Pancreas (tissue), 10 donors: ENCODE results near the gene TSPOAP1. TPM values are rescaled to one million over a fixed set of nuclear protein-coding genes. Genes with fewer than 3 reads are reported as not detected.

Experiments
- ATAC-seq, 4 donors: fragments of 200-7000 bp; cut with Tn5 transposase; one replicate each; pipeline versions ENCODE4 v1.8.0 to v1.9.1; 2020; ENCODE audit warnings: mild to moderate bottlenecking in 4 of 4, moderate library complexity in 4 of 4
- DNase-seq, 6 donors: peaks; one replicate each; pipeline ENCODE4 v3.0.0-alpha.2; 2020
- FAIRE-seq: peaks from 2 replicates; lab custom pipeline; 2012; peaks lifted over from hg19 to GRCh38; lab: Jason Lieb, UNC
- H3K27ac ChIP-seq, 4 donors: fragments of 200-600 bp; sonication (generic); 1 replicate in 3 of 4; 2 replicates in 1 of 4; pipeline versions ENCODE4 v1.5.0 to v1.8.0; 2020
- H3K27me3 ChIP-seq, 4 donors: fragments of 200-600 bp; one replicate each; pipeline ENCODE4 v1.8.0; 2021
- H3K36me3 ChIP-seq, 3 donors: fragments of 200-600 bp; sonication (generic) in 1 of 3; one replicate each; pipeline versions ENCODE4 v1.5.0 to v1.8.0; 2020 to 2021
- H3K4me1 ChIP-seq, 3 donors: fragments of 200-600 bp; one replicate each; pipeline ENCODE4 v1.8.0; 2021
- H3K4me3 ChIP-seq, 4 donors: fragments of 200-600 bp; sonication (generic) in 2 of 4; one replicate each; pipeline versions ENCODE4 v1.5.0 to v1.8.0; 2020 to 2021
- H3K9me3 ChIP-seq, 4 donors: fragments of 200-600 bp; one replicate each; pipeline ENCODE4 v1.8.0; 2021
- WGBS, 2 donors: extraction: QIAGEN DNeasy Blood & Tissue Kit; methylation state at CpG; one replicate each; pipeline ENCODE4 v1.1.7; 2013; 5-methylcytosine and 5-hydroxymethylcytosine counted together
- intact Hi-C, 3 donors: fragments of 100-400 bp; cut with DNase I; formaldehyde crosslinking; loops; one replicate each; pipeline versions ENCODE4 v1.11.1 to v1.14.2; 2022
- polyA plus RNA-seq, 2 donors: library from polyadenylated mRNA; stranded (reverse); fragments of 200-250 nt; gene quantifications; one replicate each; pipeline ENCODE4 v1.2.3, GENCODE V29; 2013
- total RNA-seq, 6 donors: library from RNA; stranded (reverse); fragmentation: NEBNext Ultra II Directional in 4 of 6; extraction: Animal tissue kit (Norgen Biotek cat#: 25700) in 4 of 6; gene quantifications; one replicate each; pipeline versions ENCODE4 v1.2.1 to v1.2.4, GENCODE V29; 2021 to 2023
- TF ChIP-seq, protein P1 (sequence below), 4 donors: fragments of 200-600 bp; sonication (generic) in 3 of 4; IDR thresholded peaks; one replicate each; pipeline versions ENCODE4 v1.5.0 to v1.8.0; 2021; ENCODE audit warnings: antibody characterized with exemption in 4 of 4
- donor health status: healthy with polysubstance abuse.
- donor health status: DM: no; HTN: no; CAD: no; lungs with moderate emphysema.
- donor health status: DM: no; HTN: no; CAD: no.
- donor health status: control.
- donor health status: control.
- donor health status: Bipolar disorder and iron deficiency.
- donor health status: DM: yes; HTN: yes; CAD: no.
- donor health status: DM: no; HTN: no; CAD: no.
- donor health status: DM: no; HTN: no; CAD: no.
- donor health status: DM: yes; HTN: yes; CAD: no.

TSPOAP1 gene
- total and polyA plus RNA-seq, 8 donors, result 7.0 to 90.2 (median 14.8) TPM

DNA sequence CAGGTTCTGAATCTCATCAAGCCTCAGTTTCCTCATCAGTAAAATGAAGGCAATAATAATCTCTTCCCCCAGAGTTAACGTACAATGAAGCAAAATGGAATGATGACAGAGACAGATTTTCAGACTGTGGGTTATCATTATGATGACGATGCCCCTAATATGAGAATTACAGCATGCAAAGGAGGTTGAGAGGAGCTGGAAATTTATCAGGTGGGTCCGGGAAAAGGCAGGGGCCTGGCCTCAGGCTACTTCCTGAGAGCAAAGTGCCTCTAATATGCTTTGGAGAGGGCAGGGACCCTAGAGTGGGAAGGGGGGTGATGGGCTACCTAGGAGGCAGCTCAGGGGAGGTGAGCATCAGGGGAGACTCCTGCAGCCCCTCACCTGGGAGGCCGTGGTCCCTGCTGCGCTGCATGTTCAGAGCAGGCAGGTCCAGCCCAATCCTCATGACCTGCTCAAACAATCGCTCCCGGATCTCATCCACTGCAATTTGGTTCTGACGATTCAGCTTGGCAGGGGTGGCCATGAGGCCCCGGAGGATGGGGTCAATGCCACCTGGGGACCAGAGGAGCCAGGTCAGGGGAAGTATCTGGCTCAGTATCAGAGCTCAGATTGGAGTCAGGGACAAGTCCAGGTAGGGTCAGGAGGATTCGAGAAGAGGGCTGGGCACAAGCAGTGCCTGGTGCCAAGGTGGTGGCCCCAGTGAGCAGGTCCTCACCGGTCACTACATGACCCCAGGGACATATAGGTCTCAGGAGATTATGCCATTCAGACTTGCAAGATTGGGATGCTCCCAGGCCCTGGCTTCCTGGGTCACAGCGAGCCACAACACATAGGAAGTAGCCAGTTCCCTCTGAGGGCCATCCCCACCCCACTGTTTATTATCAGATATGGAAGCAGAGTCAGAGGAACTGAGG, 56.0 kb downstream of the TSPOAP1 start:
- no peaks in the 10 kb centered on the region for H3K27me3 ChIP-seq
- peak in 1 of 6 donors; percentile 32 for DNase-seq
- no peak overlapping the region for H3K4me3 ChIP-seq
- no peaks in the 10 kb centered on the region for H3K4me1 ChIP-seq
- no peak for ATAC-seq
- no peak overlapping the region for H3K27ac ChIP-seq
- no peaks in the 10 kb centered on the region for H3K9me3 ChIP-seq
- TF ChIP-seq, protein P1, sequence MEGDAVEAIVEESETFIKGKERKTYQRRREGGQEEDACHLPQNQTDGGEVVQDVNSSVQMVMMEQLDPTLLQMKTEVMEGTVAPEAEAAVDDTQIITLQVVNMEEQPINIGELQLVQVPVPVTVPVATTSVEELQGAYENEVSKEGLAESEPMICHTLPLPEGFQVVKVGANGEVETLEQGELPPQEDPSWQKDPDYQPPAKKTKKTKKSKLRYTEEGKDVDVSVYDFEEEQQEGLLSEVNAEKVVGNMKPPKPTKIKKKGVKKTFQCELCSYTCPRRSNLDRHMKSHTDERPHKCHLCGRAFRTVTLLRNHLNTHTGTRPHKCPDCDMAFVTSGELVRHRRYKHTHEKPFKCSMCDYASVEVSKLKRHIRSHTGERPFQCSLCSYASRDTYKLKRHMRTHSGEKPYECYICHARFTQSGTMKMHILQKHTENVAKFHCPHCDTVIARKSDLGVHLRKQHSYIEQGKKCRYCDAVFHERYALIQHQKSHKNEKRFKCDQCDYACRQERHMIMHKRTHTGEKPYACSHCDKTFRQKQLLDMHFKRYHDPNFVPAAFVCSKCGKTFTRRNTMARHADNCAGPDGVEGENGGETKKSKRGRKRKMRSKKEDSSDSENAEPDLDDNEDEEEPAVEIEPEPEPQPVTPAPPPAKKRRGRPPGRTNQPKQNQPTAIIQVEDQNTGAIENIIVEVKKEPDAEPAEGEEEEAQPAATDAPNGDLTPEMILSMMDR (IDR thresholded peaks at IDR 0.05), result no peak
- intact Hi-C loops, result no loop called here
- FAIRE-seq, result no peak
- H3K36me3 ChIP-seq, result no peaks in the 10 kb centered on the region
- 62 to 77% methylated on average over 12 of the region's 12 CpGs for WGBS, 2 donors

DNA sequence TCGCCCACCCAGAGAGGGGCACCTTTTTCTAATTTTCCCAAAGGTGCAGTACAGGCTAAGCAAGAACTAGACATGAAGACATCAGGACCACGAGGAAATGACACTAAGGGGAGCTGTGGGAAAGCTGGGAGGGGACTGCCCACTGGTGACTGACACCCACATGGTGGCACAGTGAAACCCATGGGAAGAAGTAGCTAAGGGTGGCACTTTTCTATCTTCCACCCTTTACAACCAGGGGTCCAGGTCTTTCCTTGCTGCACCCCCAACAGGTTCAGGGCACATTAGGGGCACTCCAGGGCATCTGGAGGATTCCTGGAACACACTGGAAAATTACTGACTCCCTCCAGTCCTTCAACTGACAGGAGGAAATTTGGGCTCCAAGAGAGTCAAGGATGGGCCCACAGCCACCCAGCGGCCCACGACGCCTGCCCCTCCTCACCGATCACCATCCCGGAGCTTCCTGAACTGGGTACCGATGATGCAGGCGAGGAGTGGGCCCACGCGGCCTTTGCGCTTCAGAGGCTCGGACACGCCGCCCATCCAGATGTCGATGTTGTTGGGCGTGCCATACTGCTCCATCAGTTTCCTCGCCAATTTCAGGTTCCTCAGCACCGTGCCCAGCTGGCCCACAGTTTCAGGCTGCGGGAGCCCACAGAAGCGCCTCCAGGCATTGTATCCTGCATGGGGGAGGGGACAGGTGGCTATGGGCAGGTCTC, 57.2 kb downstream of the TSPOAP1 start:
- TF ChIP-seq, protein P1 (IDR thresholded peaks at IDR 0.05), result no peak
- H3K4me1 ChIP-seq, result no peaks in the 10 kb centered on the region
- H3K4me3 ChIP-seq, result no peak overlapping the region
- H3K36me3 ChIP-seq, result no peaks in the 10 kb centered on the region
- intact Hi-C loops, result no loop called here
- no peak for ATAC-seq
- H3K9me3 ChIP-seq, result no peaks in the 10 kb centered on the region
- H3K27ac ChIP-seq, result no peak overlapping the region
- FAIRE-seq, result no peak
- H3K27me3 ChIP-seq, result no peaks in the 10 kb centered on the region
- WGBS, 2 donors, result 87 to 88% methylated on average over 21 of the region's 21 CpGs
- peak in 1 of 6 donors; percentile 32 for DNase-seq

DNA sequence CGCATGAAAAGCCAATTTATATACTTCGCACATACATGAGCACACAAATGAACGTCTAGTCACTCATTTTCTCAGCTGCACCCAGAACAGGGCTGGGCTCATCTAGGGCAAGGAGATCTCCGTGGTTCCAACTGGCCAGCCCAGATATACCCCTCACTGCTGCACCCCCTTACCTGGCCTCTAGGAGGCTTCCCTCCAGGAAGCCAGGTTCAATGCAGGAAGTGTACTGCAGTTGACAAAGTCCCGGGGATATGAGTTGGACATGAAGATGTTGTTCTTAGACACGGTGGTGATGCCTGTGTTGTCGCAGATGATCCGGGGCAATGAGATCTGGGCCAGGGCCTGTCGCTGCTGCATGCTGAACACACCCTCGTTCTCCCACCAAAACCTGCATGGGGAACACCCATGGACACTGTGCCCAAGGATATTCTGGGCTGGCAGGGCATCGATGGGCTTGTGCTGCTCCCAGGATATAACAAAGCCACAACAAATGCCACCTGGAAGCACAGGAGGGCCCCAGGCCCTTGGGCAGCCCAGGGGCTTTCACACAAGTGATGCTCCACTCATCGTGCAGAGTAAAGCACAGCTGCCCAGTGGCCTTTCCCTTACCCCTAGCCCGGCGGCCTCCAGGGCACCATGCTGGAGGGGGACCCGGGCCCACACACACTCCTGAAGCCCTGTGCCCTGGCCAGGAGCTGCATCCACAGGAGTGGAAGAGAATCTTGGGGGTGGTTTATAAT, 57.9 kb downstream of the TSPOAP1 start:
- Histone ChIP-seq H3K27me3 (no peaks in the 10 kb centered on the region), H3K27ac (no peak overlapping the region), H3K9me3 (no peaks in the 10 kb centered on the region), H3K4me1 (no peaks in the 10 kb centered on the region), H3K4me3 (no peak overlapping the region), H3K36me3 (no peaks in the 10 kb centered on the region)
- intact Hi-C loops, result no loop called here
- FAIRE-seq, result no peak
- ATAC-seq, result peak in 1 of 4 donors; percentile 44
- peak in 1 of 6 donors; percentile 30 for DNase-seq
- WGBS, 2 donors, result 69 to 76% methylated on average over 15 of the region's 15 CpGs
- TF ChIP-seq, protein P1 (IDR thresholded peaks at IDR 0.05), result peak in 1 of 4 donors; percentile 9

DNA sequence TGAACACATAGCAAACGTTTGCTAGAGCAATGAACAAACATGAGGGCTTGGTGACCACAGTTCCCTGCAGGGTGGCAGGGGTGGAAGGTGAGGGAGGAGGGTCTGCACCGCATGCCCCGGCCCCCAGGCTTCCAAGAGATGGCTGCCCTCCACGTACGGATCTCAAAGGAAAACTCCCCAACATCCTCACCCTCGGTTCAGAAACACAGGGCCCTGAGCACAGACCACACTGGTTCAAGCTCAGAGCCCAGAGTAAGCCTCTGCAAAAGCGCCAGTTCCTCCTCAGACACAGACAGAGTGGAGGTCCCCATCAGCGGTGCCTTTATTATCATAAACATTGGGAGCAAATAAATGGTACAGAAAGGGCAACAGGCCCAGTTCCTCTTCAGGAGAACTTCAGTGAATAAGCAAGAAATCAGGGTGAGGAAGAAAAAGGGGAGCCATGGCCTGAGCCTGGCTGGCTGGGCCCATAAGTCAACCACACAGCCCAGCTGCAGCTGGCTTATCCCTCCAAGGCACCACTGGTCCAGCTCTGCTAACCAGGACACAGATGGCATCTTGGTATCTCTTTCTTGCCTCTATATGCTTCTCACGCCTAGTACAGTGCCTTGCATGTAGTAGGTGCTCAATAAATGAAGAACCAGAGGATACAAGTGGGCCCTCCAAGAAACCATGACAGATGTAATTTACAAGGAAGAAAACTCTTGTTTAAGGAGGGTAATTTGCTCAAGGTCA, 58.9 kb downstream of the TSPOAP1 start:
- H3K4me3 ChIP-seq, result no peak overlapping the region
- ATAC-seq, result no peak
- H3K27me3 ChIP-seq, result no peaks in the 10 kb centered on the region
- H3K27ac ChIP-seq, result no peak overlapping the region
- no peaks in the 10 kb centered on the region for H3K36me3 ChIP-seq
- intact Hi-C loops, result no loop called here
- FAIRE-seq, result no peak
- TF ChIP-seq, protein P1 (IDR thresholded peaks at IDR 0.05), result no peak
- H3K4me1 ChIP-seq, result no peaks in the 10 kb centered on the region
- peak in 1 of 6 donors; percentile 28 for DNase-seq
- 74 to 83% methylated on average over 9 of the region's 9 CpGs for WGBS, 2 donors
- no peaks in the 10 kb centered on the region for H3K9me3 ChIP-seq
